Panc1 (cell line): ENCODE data around the gene MAJIN. TPM values are rescaled to one million over a fixed set of nuclear protein-coding genes. Genes with fewer than 3 reads are reported as not detected.
A peak's percentile ranks its signal among the peaks of the same experiment; 100 is the strongest.

Experiments
- ATAC-seq: fragments of 200-7000 bp; cut with Tn5 transposase; 2 replicates; pipeline ENCODE4 v1.9.1; 2020; ENCODE audit warnings: mild to moderate bottlenecking, moderate library complexity
- BruUV-seq: library from RNA; stranded (reverse); fragments of 400-500 nt; replicated peaks from 2 replicates; lab custom pipeline; 2021; lab: Mats Ljungman, UMichigan
- CTCF ChIA-PET: fragments of 300-600 bp; sonication (Branson Sonifier 250); formaldehyde crosslinking; loops from one replicate; lab custom pipeline; 2022; ENCODE audit warnings: antibody characterized with exemption; lab: Charles Lee
- POLR2A ChIA-PET: fragments of 300-600 bp; sonication (Branson Sonifier 250); formaldehyde crosslinking; loops from one replicate; lab custom pipeline; 2022; ENCODE audit warnings: antibody characterized with exemption; lab: Charles Lee
- DNase-seq: peaks from one replicate; pipeline ENCODE4 v3.0.0-alpha.2; 2010; ENCODE audit warnings: low read depth, low spot score
- H3K27ac ChIP-seq: 2 replicates; pipeline ENCODE4 v1.5.1; 2011; ENCODE audit warnings: mild to moderate bottlenecking, low read length, inconsistent platforms
- H3K27me3 ChIP-seq: fragments of 200-500 bp; sonication (Bioruptor generic); 2 replicates; pipeline ENCODE4 v1.6.0; 2014; ENCODE audit warnings: low read length, inconsistent platforms; ENCODE audit not compliant: control insufficient read depth, insufficient read depth
- H3K36me3 ChIP-seq: fragments of 200-500 bp; sonication (Bioruptor generic); 2 replicates; pipeline ENCODE4 v1.5.1; 2014; ENCODE audit warnings: inconsistent platforms, mild to moderate bottlenecking, low read length, moderate library complexity; ENCODE audit not compliant: control insufficient read depth, insufficient read depth
- H3K4me1 ChIP-seq: 2 replicates; pipeline ENCODE4 v1.5.1; 2011; ENCODE audit warnings: inconsistent platforms, mild to moderate bottlenecking, low read length, moderate library complexity; ENCODE audit not compliant: control insufficient read depth, insufficient read depth
- H3K4me3 ChIP-seq, 2 experiments: 2 replicates each; pipeline ENCODE4 v1.5.1; 2011 to 2012; ENCODE audit warnings: low read depth in 2 of 2, low read length in 2 of 2, mild to moderate bottlenecking in 2 of 2, inconsistent platforms in 1 of 2, moderate library complexity in 1 of 2
- H3K9me3 ChIP-seq: fragments of 200-500 bp; sonication (Bioruptor generic); 2 replicates; pipeline ENCODE4 v1.5.1; 2014; ENCODE audit warnings: low read depth, mild to moderate bottlenecking, inconsistent platforms, low read length, moderate library complexity; ENCODE audit not compliant: control insufficient read depth, insufficient read depth
- CTCF ChIP-seq: fragments of 450-650 bp; IDR thresholded peaks from 2 replicates; pipeline ENCODE4 v1.5.1; 2017; ENCODE audit warnings: mild to moderate bottlenecking
- POLR2AphosphoS5 ChIP-seq: IDR thresholded peaks from 2 replicates; pipeline ENCODE4 v1.6.1; 2012; ENCODE audit warnings: mild to moderate bottlenecking, low read depth, low read length, moderate library complexity
- REST ChIP-seq, 2 experiments: IDR thresholded peaks; 2 replicates each; pipeline ENCODE4 v1.6.1; 2011 to 2012; ENCODE audit warnings: low read depth in 2 of 2, control low read depth in 1 of 2, low read length in 1 of 2, mild to moderate bottlenecking in 1 of 2, moderate library complexity in 1 of 2; ENCODE audit not compliant: insufficient read depth in 1 of 2
- SIN3A ChIP-seq: IDR thresholded peaks from 2 replicates; pipeline ENCODE4 v1.6.1; 2012; ENCODE audit warnings: low read depth, mild to moderate bottlenecking, low read length, moderate library complexity, borderline replicate concordance; ENCODE audit not compliant: insufficient read depth
- TCF7L2 ChIP-seq: IDR thresholded peaks from 2 replicates; pipeline ENCODE4 v1.6.1; 2011; ENCODE audit warnings: mild to moderate bottlenecking, low read depth, low read length, inconsistent platforms
- in situ Hi-C: cut with HindIII; loops from 2 replicates; pipeline ENCODE4 v1.10.0; 2016; ENCODE audit warnings: low sequenced_read_pairs, low pct_unique_long_range_greater_than_20kb
- intact Hi-C: fragments of 100-400 bp; cut with micrococcal nuclease; formaldehyde crosslinking; loops from one replicate; pipeline ENCODE4 v1.10.0; 2022; ENCODE audit not compliant: unreplicated experiment
- total RNA-seq: library from RNA; stranded (reverse); gene quantifications from one replicate; pipeline ENCODE4 v1.2.1, GENCODE V29; 2021; ENCODE audit not compliant: unreplicated experiment

MAJIN gene
- total RNA-seq, 1 experiment from 2014 or later: not detected

- in situ Hi-C loops (no loop called here), intact Hi-C loops (no loop called here)
- ATAC-seq (peak; percentile 47), DNase-seq (no peak)
- POLR2A ChIA-PET: no interaction called here
- CTCF ChIA-PET: no interaction called here
- peak overlapping the region; percentile 83 for H3K27ac ChIP-seq
- no peaks in the 10 kb centered on the region; the same call in 1 of the 2 replicates for H3K36me3 ChIP-seq
- BruUV-seq: no TSS peak
- TF ChIP-seq REST (IDR thresholded peaks at IDR 0.05; ENCODE audit: insufficient read depth in 1 of 2, low read depth in 2 of 2, low read length in 1 of 2) (no peak), CTCF (no peak), TCF7L2 (no peak), SIN3A (no peak), POLR2AphosphoS5 (no peak)
- peak overlapping the region; percentile 73 to 90 for H3K4me3 ChIP-seq
- H3K27me3 ChIP-seq: no peaks in the 10 kb centered on the region
- no peaks in the 10 kb centered on the region for H3K9me3 ChIP-seq
- H3K4me1 ChIP-seq: peaks cover 8% of the 10 kb centered on the region; the same call in 1 of the 2 replicates
These were observed 47.0 kb downstream of the MAJIN start for GRCh38 chr11:64924910-64925284.

GRCh38 chr11:64923944-64924909 lies 47.7 kb downstream of the MAJIN start, which contains the start of gene PPP2R5B:
TSS of gene PPP2R5B (plus strand) at chr11:64924689. CDS start at chr11:64925735, 1,046 bp downstream.
- CTCF ChIA-PET: interaction anchor here (0.6 kb wide), 1 partner anchor 139 kb away, joined by 3 read pairs; no protein-coding TSS in a partner anchor
- Histone ChIP-seq H3K36me3 (no peaks in the 10 kb centered on the region; the same call in 1 of the 2 replicates), H3K4me1 (peaks cover 8% of the 10 kb centered on the region; the same call in 1 of the 2 replicates), H3K27ac (peak within 1 kb of the TSS; percentile 83), H3K4me3 (peak within 1 kb of the TSS; percentile 73 to 90), H3K27me3 (no peaks in the 10 kb centered on the region), H3K9me3 (no peaks in the 10 kb centered on the region)
- in situ Hi-C loops (no loop called here), intact Hi-C loops (no loop called here)
- DNase-seq (peak; percentile 83), ATAC-seq (peak; percentile 97)
- TF ChIP-seq SIN3A: peak; percentile 78; the same call in 1 of the 2 replicates
- no peak for TF ChIP-seq CTCF
- TF ChIP-seq TCF7L2: peak; percentile 41; the same call in 1 of the 2 replicates
- TF ChIP-seq POLR2AphosphoS5: 0 out of 2 replicates have a peak, but pooled peaks have one; percentile 21
- no peak for TF ChIP-seq REST (IDR thresholded peaks at IDR 0.05; ENCODE audit: insufficient read depth in 1 of 2, low read depth in 2 of 2, low read length in 1 of 2)
- BruUV-seq: no TSS peak
- POLR2A ChIA-PET: interaction anchor here (0.6 to 1.0 kb wide), 3 partner anchors 27 to 242 kb away, joined by 4 to 16 read pairs (median 5); no protein-coding TSS in a partner anchor
